Uterus (tissue), 4 donors: ENCODE data around the gene KRT38. TPM values are rescaled to one million over a fixed set of nuclear protein-coding genes. Genes with fewer than 3 reads are reported as not detected.

Experiments used
- DNase-seq, 2 donors: peaks; one replicate each; pipeline ENCODE4 v3.0.0-alpha.2; 2019 to 2020
- H3K27ac ChIP-seq, 2 donors: fragments of 200-600 bp; sonication (generic); 1 replicate in 1 of 2; 2 replicates in 1 of 2; pipeline ENCODE4 v1.5.1; 2016 to 2018
- H3K27me3 ChIP-seq, 2 donors: fragments of 200-600 bp; sonication (generic); one replicate each; pipeline ENCODE4 v1.5.1; 2018 to 2019; ENCODE audit warnings: control low read depth in 1 of 2
- H3K36me3 ChIP-seq, 2 donors: fragments of 200-600 bp; sonication (generic); one replicate each; pipeline ENCODE4 v1.5.1; 2019; ENCODE audit warnings: control low read depth in 1 of 2
- H3K4me1 ChIP-seq, 2 donors: fragments of 200-600 bp; sonication (generic); one replicate each; pipeline ENCODE4 v1.5.1; 2018 to 2019; ENCODE audit warnings: control low read depth in 1 of 2
- H3K4me3 ChIP-seq, 2 donors: fragments of 200-600 bp; sonication (generic); 1 replicate in 1 of 2; 2 replicates in 1 of 2; pipeline ENCODE4 v1.5.1; 2018 to 2019; ENCODE audit warnings: mild to moderate bottlenecking in 1 of 2
- H3K9me3 ChIP-seq, 2 donors: fragments of 200-600 bp; sonication (generic); one replicate each; pipeline ENCODE4 v1.5.1; 2019; ENCODE audit warnings: control low read depth in 1 of 2
- CTCF ChIP-seq, 4 experiments: fragments of 200-600 bp in 2 of 4; fragments of 450-650 bp in 2 of 4; sonication (generic) in 2 of 4; IDR thresholded peaks; one replicate each; pipeline ENCODE4 v1.5.1; 2016 to 2019; ENCODE audit warnings: antibody characterized with exemption in 4 of 4, mild to moderate bottlenecking in 2 of 4, moderate library complexity in 1 of 4
- POLR2A ChIP-seq, 2 donors: fragments of 450-650 bp; IDR thresholded peaks; one replicate each; pipeline ENCODE4 v1.6.1; 2016; ENCODE audit warnings: antibody characterized with exemption in 2 of 2, mild to moderate bottlenecking in 1 of 2, moderate library complexity in 1 of 2
- intact Hi-C: fragments of 100-400 bp; cut with DNase I; formaldehyde crosslinking; loops from one replicate; pipeline ENCODE4 v1.15.1; 2023; ENCODE audit warnings: low total_unique reads
- total RNA-seq, 4 donors: library from RNA; depleted of rRNA in 3 of 4; stranded (reverse); fragments of >200 nt in 3 of 4; gene quantifications; one replicate each; pipeline versions ENCODE4 v1.1.0 to v1.2.4, GENCODE V29; 2014 to 2023
- donor health status: DM: yes; HTN: yes; CAD: no.

Gene KRT38
- total RNA-seq, 4 donors from 2014 or later: not detected

GRCh38 chr17:41455236-41455635 is 14.5 kb upstream of the KRT38 start:
- no peaks in the 10 kb centered on the region for H3K9me3 ChIP-seq
- H3K4me3 ChIP-seq: no peak overlapping the region
- no peaks in the 10 kb centered on the region for H3K4me1 ChIP-seq
- no peak for DNase-seq
- H3K27ac ChIP-seq: no peak overlapping the region
- no peak for TF ChIP-seq CTCF (IDR thresholded peaks at IDR 0.05)
- no peak for TF ChIP-seq POLR2A (IDR thresholded peaks at IDR 0.05)
- no peaks in the 10 kb centered on the region for H3K27me3 ChIP-seq
- H3K36me3 ChIP-seq: no peaks in the 10 kb centered on the region
- intact Hi-C loops: no loop called here

- no peaks in the 10 kb centered on the region for H3K27me3 ChIP-seq
- no peak overlapping the region for H3K4me3 ChIP-seq
- no peaks in the 10 kb centered on the region for H3K36me3 ChIP-seq
- H3K27ac ChIP-seq: no peak overlapping the region
- H3K4me1 ChIP-seq: no peaks in the 10 kb centered on the region
- intact Hi-C loops: no loop called here
- no peak for DNase-seq
- no peaks in the 10 kb centered on the region for H3K9me3 ChIP-seq
- TF ChIP-seq CTCF (IDR thresholded peaks at IDR 0.05) (no peak), POLR2A (IDR thresholded peaks at IDR 0.05) (no peak)
Observed at GRCh38 chr17:41453066-41453465, 12.3 kb upstream of the KRT38 start.

GRCh38 chr17:41452281-41452680 is 11.5 kb upstream of the KRT38 start:
- TF ChIP-seq CTCF (IDR thresholded peaks at IDR 0.05): no peak
- no peak for TF ChIP-seq POLR2A (IDR thresholded peaks at IDR 0.05)
- no peaks in the 10 kb centered on the region for H3K4me1 ChIP-seq
- intact Hi-C loops: no loop called here

GRCh38 chr17:41451154-41451728 is 10.5 kb upstream of the KRT38 start:
- no peak overlapping the region for H3K27ac ChIP-seq
- intact Hi-C loops: no loop called here
- H3K9me3 ChIP-seq: no peaks in the 10 kb centered on the region
- no peak overlapping the region for H3K4me3 ChIP-seq
- no peak for TF ChIP-seq POLR2A (IDR thresholded peaks at IDR 0.05)
- TF ChIP-seq CTCF (IDR thresholded peaks at IDR 0.05): no peak
- DNase-seq: no peak
- H3K36me3 ChIP-seq: no peaks in the 10 kb centered on the region
- H3K4me1 ChIP-seq: no peaks in the 10 kb centered on the region
- H3K27me3 ChIP-seq: no peaks in the 10 kb centered on the region

More at GRCh38 chr17:41452281-41452680, 11.5 kb upstream of the KRT38 start:
- no peaks in the 10 kb centered on the region for H3K27me3 ChIP-seq
- no peak for DNase-seq
- no peaks in the 10 kb centered on the region for H3K36me3 ChIP-seq
- H3K27ac ChIP-seq: no peak overlapping the region
- H3K4me3 ChIP-seq: no peak overlapping the region
- H3K9me3 ChIP-seq: no peaks in the 10 kb centered on the region

GRCh38 chr17:41449008-41449407 is 8.2 kb upstream of the KRT38 start:
- H3K4me1 ChIP-seq: no peaks in the 10 kb centered on the region
- no peak overlapping the region for H3K4me3 ChIP-seq
- intact Hi-C loops: no loop called here
- no peaks in the 10 kb centered on the region for H3K27me3 ChIP-seq
- H3K27ac ChIP-seq: no peak overlapping the region
- TF ChIP-seq POLR2A (IDR thresholded peaks at IDR 0.05) (no peak), CTCF (IDR thresholded peaks at IDR 0.05) (no peak)
- H3K36me3 ChIP-seq: no peaks in the 10 kb centered on the region
- DNase-seq: no peak
- H3K9me3 ChIP-seq: no peaks in the 10 kb centered on the region
